GM10847 (cell line): ENCODE data around the gene ELFN1.

ENCODE experiments used
- POLR2A ChIP-seq: IDR thresholded peaks from 2 replicates; pipeline ENCODE4 v1.6.1; 2011; ENCODE audit not compliant: insufficient read length; ENCODE audit errors: extremely low read depth

ELFN1 gene

DNA sequence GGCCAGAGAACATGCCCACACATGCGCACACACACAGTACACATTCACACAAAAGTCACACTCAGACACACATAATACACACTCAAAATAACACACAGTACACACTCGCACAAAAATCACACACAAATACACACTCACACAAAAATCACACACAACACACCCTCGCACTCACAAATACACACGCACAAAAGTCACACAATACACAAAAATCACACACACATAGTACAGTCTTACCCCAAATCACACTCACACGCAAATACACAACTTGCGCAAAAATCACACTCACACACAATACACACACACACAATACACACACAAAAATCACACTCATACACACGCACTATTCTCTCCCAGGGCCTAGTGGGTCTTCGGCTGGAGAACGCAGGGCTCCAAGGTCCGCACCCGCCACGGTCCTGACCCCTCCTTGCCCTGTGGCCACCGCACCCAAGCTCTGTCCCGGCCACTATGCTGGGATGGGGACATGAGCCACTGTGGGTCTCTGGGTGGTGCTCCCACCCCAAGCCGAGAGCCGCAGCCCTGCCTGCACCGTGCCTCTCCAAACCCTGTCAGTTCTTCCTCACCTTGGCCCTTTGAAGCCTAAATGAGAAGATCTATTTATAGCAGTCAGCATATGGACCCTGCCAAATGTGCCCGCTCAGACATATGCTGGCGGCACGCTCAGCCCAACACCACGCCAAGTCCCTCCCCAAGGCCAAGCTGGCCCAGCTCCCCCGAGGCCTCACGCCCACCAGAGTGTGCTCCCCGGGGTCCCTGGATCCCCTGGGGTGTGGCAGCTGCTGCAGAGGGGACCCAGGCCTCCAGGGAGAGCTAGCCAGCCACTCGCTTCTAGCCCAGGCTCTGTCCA, 55.9 kb downstream of the ELFN1 start:
- TF ChIP-seq POLR2A: no peak

DNA sequence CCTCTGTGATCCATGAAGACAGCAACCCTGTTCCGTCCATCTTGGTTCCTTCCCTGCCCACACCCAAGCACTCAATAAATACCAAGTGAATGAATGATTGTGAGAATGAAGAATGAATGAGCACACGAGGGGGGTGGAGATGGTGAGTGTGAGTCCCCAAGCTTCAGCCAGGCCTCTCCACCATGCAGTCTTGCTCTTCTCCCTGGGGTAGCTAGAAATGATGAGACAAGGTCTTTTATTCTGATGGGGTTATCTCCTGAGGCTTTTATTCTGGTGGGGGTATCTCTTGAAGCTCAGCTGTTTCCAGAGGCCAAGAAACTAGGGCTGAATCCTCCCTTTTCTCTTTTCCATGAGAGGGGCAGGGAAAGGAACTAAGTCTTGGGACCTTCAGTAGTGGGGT, 57.0 kb downstream of the ELFN1 start:
- no peak for TF ChIP-seq POLR2A

DNA sequence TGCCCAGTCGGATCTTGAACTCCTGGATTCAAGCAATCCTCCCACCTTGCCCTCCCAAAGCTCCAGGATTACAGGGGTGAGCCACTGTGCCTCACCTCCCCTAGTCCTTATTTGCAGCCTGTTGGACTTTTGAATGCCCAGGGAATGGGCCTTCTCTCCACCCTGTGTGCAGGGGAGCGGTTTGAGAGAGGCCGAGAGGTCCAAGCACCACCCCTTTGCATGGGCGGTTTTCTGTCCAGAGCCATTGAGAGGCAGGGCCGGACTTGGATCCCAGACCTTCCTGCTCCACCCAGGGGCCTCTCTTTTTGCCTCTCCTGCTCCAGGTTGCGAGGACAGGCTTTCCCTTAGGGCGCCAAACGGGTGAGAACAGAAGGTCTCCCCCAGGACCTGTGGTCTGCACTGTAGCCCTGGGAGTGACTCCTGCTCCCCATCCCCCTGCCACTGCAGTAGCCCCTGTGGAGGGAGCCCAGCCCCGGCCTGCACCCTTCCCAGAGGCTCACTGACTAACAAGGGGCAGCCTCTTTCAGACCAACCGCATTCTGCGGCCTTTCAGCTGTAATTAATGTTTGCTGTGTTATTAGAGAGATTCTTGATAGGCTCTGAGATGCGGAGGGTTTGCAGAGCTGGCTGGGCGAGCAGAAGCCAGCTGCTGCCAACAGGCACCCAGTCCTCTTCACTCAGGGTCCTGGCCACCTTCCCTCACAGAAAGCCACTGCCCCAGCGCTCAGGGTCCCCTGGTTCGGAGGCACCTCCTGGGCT, 57.9 kb downstream of the ELFN1 start:
- TF ChIP-seq POLR2A: no peak

DNA sequence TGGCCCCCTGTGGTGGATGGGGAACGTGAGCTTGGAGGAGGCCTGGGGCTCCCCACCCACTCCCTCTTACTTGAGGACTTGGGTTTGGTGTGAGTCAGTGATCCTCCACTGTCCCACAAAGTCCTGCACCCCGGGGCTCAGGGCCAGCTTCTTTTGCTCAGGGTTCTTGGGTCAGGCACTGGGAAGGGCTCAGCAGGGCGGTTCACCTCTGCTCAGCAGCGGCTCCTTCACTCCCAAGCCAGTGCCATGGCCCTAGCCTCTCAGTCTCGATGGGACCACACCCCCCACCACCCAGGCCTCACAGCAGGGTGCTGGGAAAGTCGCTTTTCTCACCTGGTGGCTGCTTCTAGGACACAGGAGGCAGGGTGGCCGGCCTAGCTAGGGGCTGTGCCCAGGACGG, 59.1 kb downstream of the ELFN1 start:
- TF ChIP-seq POLR2A: no peak

DNA sequence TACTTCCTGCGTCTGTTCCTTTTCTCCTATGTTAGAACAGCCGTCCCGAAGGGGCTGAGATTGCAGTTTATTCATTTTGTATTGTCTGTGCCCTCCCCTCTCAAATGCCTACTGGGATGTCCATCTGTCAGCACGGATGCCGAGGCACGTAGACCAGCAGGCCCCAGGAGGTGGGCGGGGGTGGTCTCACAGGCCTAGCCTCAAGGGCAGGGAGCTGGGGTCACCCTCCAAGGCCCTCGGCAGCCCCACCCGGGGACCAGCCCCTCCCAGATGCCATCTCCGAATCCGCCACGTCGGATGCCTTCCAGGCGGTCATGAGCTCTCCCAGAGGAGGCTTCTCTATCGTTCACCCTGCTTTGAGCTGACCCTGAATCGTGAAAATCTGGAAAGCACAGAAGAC, 59.7 kb downstream of the ELFN1 start:
- TF ChIP-seq POLR2A: no peak

DNA sequence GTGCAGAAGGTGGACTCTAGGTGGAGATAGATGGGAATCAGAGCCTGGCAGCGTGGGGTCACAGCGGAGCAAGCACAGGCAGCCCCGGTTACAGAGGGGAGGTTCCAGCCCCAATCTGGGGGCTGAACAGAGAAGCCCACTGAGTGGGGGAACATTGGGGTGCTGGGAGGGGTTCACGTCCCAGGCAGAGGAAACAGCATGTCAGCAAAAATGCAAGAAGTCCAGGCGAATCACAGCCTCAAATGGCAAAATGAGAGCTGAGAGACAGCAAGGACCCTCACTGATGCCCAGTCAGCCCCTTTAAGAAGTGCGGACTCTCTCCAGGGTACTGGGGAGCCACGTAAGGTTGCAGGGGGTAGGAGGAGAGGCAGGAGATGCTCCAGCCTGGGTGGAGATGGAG, 62.0 kb downstream of the ELFN1 start:
- no peak for TF ChIP-seq POLR2A

DNA sequence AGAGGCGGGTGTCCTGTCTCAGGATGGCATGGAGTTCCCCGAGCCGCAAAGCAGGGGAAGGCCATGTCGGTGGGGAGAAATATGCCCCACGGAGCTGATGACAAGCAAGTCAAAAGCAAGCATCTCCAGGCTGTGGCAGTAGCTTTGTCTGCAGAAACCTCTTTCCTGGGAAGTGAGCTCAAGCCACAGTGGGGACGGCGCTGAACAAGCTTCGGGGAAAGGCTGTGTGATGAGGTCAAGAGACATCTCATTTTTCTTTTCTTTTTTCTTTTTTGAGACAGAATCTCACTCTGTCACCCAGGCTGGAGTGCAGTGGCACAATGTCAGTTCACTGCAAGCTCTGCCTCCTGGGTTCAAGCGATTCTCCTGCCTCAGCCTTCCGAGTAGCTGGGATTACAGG, 62.6 kb downstream of the ELFN1 start:
- TF ChIP-seq POLR2A: no peak

DNA sequence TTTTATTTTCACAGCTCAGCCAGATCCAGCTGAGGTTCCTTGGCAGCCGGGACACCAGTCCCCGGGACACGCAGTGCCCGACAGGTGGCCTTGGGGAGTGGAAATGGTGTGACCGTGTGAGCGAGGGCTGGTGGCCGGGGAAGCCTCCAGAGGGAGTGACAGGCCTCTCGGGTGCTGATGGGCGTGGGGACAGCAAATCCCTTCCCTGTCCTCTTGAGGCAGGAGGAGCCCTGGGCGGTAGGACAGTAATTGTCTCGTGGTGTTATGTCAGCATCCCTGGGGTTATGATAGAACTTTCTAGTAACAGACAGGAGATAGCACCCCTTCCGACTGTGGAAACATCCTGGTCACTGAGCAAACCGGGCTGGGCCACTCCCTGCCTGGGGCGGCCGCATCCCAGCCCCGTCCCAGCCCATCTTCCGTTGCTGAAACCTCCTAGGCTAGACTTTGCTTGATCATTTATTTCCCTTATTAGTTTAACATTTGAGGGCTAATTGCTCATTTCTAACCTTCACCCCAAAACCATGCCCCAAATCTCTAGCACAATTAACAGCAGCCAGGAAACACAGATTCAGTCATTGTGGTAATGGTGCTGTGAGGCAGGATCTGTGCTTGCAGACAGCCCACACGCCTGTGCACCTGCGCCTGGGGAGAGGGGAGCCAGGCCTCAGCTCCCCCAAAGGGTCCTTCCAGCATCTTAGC, 63.3 kb downstream of the ELFN1 start:
- TF ChIP-seq POLR2A: no peak

DNA sequence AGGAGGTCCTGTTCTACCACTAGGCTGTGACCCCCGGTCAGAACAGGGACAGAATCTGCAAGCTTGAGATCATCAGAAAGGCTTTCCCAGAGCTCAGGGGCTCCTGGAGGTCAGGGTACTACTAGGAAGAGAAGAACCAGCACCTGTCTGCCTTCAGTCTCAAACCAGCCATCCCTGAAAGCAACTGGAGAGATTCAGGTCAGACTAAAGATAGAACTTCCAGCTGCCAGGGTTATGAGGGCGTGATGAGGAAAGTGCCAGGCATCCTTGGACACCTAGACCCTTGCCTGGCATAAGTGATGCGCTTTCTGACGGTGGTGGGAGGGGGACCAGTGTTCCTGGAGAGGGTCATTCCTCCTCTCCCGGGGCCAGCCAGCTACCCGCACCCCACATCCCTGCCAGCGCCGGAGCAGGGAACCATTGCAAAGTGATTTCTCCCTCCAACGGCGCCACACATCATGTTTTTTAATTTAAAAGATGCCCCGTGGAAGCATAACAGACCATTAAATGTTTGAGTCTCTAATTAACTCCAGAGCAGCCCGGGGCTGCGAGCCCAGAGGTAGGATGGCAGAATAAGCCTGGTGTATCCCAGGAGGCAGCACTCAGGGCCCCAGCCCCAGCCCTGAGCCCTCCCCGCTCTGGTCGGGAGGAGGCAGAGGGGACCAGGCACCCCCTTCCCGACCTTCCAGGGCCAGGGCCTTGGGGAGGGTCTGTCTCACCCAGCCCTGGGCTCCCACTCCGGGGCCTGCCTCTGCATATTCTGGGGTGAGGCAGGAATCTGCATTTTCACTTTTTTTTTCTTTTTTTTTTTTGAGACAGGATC, 64.0 kb downstream of the ELFN1 start:
- no peak for TF ChIP-seq POLR2A

DNA sequence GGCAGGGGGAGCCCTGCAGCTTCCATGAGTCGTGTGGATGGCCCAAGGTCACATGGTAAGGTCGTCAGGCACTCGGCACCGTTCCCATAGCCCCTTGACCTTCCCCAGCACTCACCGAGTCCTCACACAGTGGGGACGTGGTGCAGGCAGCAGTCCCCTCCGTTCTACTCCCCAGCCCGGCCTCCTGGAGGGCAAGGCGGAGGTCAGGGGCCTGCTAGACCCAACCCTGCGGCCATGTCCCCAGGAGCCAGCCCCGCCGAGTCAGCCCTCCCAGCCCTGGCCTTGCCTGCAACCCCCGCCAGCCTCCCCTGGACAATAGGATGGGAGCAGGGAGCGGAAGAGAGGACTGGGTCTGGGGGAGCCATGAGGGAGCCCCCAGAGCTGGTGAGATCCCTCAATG, 65.2 kb downstream of the ELFN1 start:
- no peak for TF ChIP-seq POLR2A

DNA sequence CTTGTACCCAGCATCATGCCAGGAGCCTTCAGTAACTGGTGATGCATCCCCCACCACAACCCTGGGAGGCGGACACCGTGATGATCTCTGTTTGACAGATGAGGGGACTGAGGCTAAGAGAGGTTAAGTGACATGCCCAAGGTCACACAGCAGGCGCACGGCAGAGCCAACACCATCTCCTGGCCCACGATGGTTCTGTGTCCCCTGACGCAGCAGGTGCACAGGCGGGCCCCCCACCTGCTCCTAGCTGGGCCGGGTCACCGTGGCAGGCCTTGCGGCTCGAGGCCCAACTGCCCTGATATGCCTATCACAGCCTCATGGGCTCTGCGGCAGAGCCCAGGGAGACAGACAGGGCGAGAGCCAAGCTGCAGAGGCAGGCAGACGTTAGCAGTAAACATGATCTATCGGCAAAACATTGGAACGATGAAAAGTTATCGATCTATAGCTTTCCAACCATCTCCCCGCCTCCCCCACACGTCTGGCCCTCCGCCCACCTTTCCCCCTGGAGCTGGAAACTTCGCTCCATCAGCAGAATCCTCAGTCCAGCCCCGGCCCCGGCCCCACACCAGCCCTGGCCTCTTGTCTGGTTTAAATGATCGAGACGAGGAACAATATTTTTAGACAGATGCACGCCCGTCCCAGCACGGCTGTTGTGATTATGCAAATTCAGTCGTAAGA, 65.9 kb downstream of the ELFN1 start:
- no peak for TF ChIP-seq POLR2A

DNA sequence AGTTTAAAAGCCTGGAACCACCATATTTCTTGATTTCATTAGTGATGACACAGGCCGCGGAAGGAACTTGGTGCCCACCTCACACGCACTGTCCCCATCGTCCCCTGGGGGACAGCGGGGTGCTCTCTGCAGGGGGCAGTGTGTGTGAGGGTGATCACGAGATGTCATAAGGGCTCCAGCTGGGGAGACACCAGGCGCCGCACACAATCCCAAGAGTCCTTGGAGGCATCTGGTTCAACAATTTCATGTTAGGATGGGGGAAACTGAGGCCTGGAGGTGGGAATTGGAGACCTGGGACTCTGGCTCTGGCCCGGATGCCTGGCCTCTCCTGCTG, 66.4 kb downstream of the ELFN1 start:
- no peak for TF ChIP-seq POLR2A

DNA sequence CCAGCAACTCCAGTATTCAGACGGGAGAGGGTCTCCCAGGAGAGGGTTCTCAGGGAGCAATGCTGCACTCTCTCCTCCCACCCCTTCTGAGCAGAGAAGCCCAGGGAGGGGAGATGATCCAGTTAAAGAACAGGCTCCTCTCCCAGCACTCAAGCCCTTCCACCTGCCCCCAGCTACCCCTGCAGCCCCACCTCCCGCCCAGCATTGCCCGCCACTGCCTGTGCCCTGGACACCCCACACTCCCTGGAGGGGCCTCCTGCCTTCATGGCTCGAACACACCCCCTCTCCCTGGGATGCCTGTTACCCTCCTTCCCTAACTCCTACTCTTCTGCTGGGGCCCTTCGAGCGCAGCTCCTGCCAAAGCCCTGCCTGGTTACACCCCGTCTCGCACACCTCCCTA, 66.8 kb downstream of the ELFN1 start:
- TF ChIP-seq POLR2A: no peak

DNA sequence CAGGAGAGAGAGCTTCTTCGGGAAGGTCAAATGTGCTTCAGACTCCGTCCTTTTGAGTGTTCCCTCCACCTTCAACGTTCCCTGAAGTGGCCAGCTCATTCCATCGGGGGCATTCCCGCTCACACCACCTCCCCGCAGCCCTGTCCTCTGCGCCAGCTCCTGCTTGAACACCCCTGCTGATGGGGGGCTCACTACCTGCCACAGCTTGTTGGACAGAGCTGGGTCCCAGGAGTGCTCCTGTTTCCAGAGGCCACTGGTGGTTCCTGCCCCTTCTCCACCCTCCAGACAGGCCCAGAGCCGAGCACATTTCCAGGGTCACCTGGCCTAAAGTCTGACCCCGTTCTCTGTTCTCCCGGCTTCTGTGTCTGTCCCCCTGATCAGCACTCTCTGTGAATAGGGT, 67.4 kb downstream of the ELFN1 start:
- no peak for TF ChIP-seq POLR2A

DNA sequence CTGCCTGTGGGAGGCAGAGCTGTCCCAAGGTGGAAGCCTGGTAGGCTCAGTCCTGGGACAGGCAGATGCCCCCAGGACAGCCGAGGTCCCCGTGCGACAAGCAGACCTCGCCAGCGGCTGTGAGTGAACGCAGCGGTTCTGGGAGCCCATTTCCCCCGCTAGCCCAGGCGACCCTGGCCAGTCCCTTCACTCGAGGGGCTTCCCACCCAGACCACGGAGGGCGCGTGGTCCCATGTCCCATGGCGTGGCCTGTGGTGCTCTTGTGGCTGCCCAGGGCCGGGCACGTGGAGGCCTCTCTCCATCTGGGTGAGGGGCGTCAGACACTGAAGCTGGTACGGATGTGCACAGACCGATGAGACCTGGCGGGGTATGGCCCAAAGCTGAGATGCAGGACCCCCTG, 67.9 kb downstream of the ELFN1 start:
- no peak for TF ChIP-seq POLR2A
